CD14-positive monocyte (primary cell): ENCODE data around the gene ENPP5. TPM values are rescaled to one million over a fixed set of nuclear protein-coding genes. Genes with fewer than 3 reads are reported as not detected.
"Not testable (repeated sequence)": the region's sequence is repeated elsewhere in the genome, so short reads cannot be mapped to it uniquely, and the experiment has no call there.

ENCODE experiments used
- DNase-seq, 3 donors: peaks; one replicate each; pipeline ENCODE4 v3.0.0-alpha.2; 2011 to 2022
- H2AFZ ChIP-seq: 2 replicates; pipeline ENCODE4 v1.6.0; 2012; ENCODE audit warnings: mild to moderate bottlenecking, low read depth, low read length, inconsistent platforms; ENCODE audit not compliant: insufficient read depth, poor library complexity, severe bottlenecking
- H3K27ac ChIP-seq, 2 donors: 1 replicate in 1 of 2; 2 replicates in 1 of 2; pipeline ENCODE4 v1.5.1; 2012 to 2013; ENCODE audit warnings: low read length in 2 of 2, control low read depth in 1 of 2, inconsistent platforms in 1 of 2, low read depth in 1 of 2, mild to moderate bottlenecking in 1 of 2
- H3K27me3 ChIP-seq, 2 donors: one replicate each; pipeline versions ENCODE4 v1.6.0 to v1.6.1; 2011 to 2013; ENCODE audit warnings: low read length in 2 of 2; ENCODE audit not compliant: control insufficient read depth in 2 of 2, insufficient read depth in 2 of 2
- H3K36me3 ChIP-seq, 2 donors: replicated peaks in 1 of 2; 1 replicate in 1 of 2; 2 replicates in 1 of 2; pipeline versions ENCODE4 v1.5.1 to v1.6.1; 2012 to 2013; ENCODE audit warnings: low read length in 2 of 2, control low read depth in 1 of 2, inconsistent platforms in 1 of 2, mild to moderate bottlenecking in 1 of 2; ENCODE audit not compliant: insufficient read depth in 2 of 2, control insufficient read depth in 1 of 2
- H3K4me1 ChIP-seq, 2 donors: 1 replicate in 1 of 2; 2 replicates in 1 of 2; pipeline versions ENCODE4 v1.5.1 to v1.6.1; 2012 to 2013; ENCODE audit warnings: low read length in 2 of 2, control low read depth in 1 of 2, inconsistent platforms in 1 of 2, mild to moderate bottlenecking in 1 of 2, moderate library complexity in 1 of 2; ENCODE audit not compliant: insufficient read depth in 2 of 2, control insufficient read depth in 1 of 2
- H3K4me2 ChIP-seq: replicated peaks from 2 replicates; pipeline ENCODE3; 2012; ENCODE audit warnings: low read length, moderate library complexity, mild to moderate bottlenecking; ENCODE audit not compliant: poor library complexity, severe bottlenecking; ENCODE audit errors: extremely low read depth
- H3K4me3 ChIP-seq, 3 experiments: fragments of 200-600 bp in 1 of 3; sonication (generic) in 1 of 3; replicated peaks in 1 of 3; 1 replicate in 2 of 3; 2 replicates in 1 of 3; pipeline ENCODE4 v1.5.1; 2011 to 2013; ENCODE audit warnings: low read length in 3 of 3, mild to moderate bottlenecking in 3 of 3, control low read depth in 2 of 3, low read depth in 2 of 3, inconsistent platforms in 1 of 3, moderate library complexity in 1 of 3
- H3K79me2 ChIP-seq: 2 replicates; pipeline ENCODE4 v1.6.0; 2012; ENCODE audit warnings: mild to moderate bottlenecking, control low read depth, inconsistent platforms, low read length, moderate library complexity; ENCODE audit not compliant: insufficient read depth
- H3K9ac ChIP-seq: 2 replicates; pipeline ENCODE4 v1.6.0; 2017; ENCODE audit warnings: low read length, mild to moderate bottlenecking; ENCODE audit not compliant: insufficient read depth, poor library complexity, severe bottlenecking
- H3K9me3 ChIP-seq, 2 donors: replicated peaks in 1 of 2; 1 replicate in 1 of 2; 2 replicates in 1 of 2; pipeline versions ENCODE4 v1.5.1 to v1.6.1; 2012 to 2013; ENCODE audit warnings: low read length in 2 of 2, control low read depth in 1 of 2; ENCODE audit not compliant: control insufficient read depth in 1 of 2, insufficient read depth in 1 of 2
- H4K20me1 ChIP-seq: 2 replicates; pipeline ENCODE4 v1.6.0; 2012; ENCODE audit warnings: mild to moderate bottlenecking, low read length, control low read depth, moderate library complexity; ENCODE audit not compliant: insufficient read depth
- H3K27ac Mint-ChIP-seq, 7 donors: one replicate each; pipeline ENCODE4 v1.8.0; 2020; ENCODE audit warnings: mild to moderate bottlenecking in 7 of 7, mixed read lengths in 7 of 7, moderate library complexity in 6 of 7, inconsistent platforms in 2 of 7
- H3K27me3 Mint-ChIP-seq, 3 donors: one replicate each; pipeline ENCODE4 v1.8.0; 2021 to 2022; ENCODE audit warnings: low read depth in 3 of 3, mild to moderate bottlenecking in 3 of 3, mixed read lengths in 3 of 3, moderate library complexity in 3 of 3, inconsistent platforms in 1 of 3
- H3K36me3 Mint-ChIP-seq, 2 donors: one replicate each; pipeline ENCODE4 v1.8.0; 2020; ENCODE audit warnings: mixed read lengths in 2 of 2, inconsistent platforms in 1 of 2, mild to moderate bottlenecking in 1 of 2
- H3K4me1 Mint-ChIP-seq: one replicate; pipeline ENCODE4 v1.8.0; 2020; ENCODE audit warnings: mild to moderate bottlenecking, mixed read lengths
- H3K4me3 Mint-ChIP-seq, 2 donors: one replicate each; pipeline ENCODE4 v1.8.0; 2020; ENCODE audit warnings: mild to moderate bottlenecking in 2 of 2, mixed read lengths in 2 of 2, moderate library complexity in 1 of 2
- H3K9me3 Mint-ChIP-seq, 7 donors: one replicate each; pipeline ENCODE4 v1.8.0; 2020 to 2022; ENCODE audit warnings: mixed read lengths in 7 of 7, mild to moderate bottlenecking in 6 of 7, moderate library complexity in 6 of 7, inconsistent platforms in 2 of 7
- WGBS: methylation state at CpG from one replicate; pipeline ENCODE4 v1.1.5; 2013; ENCODE audit warnings: missing lambda C conversion rate; ENCODE audit not compliant: insufficient coverage; 5-methylcytosine and 5-hydroxymethylcytosine counted together
- intact Hi-C, 2 donors: fragments of 100-400 bp; cut with micrococcal nuclease; formaldehyde crosslinking; loops; one replicate each; pipeline versions ENCODE4 v1.15.0 to v1.15.1; 2023
- polyA plus RNA-seq, 3 donors: library from polyadenylated mRNA; depleted of rRNA in 1 of 3; unstranded in 2 of 3; stranded (reverse) in 1 of 3; fragments of 300-500 nt in 2 of 3; fragments of >200 nt in 1 of 3; fragmentation: Illumina TruSeq in 2 of 3; gene quantifications; 1 replicate in 2 of 3; 2 replicates in 1 of 3; pipeline ENCODE4 v1.2.3, GENCODE V29; 2012 to 2021
- TF ChIP-seq, protein P1 (sequence below): fragments of 200-600 bp; IDR thresholded peaks from one replicate; pipeline ENCODE4 v1.8.0; 2022; ENCODE audit warnings: antibody characterized with exemption, mild to moderate bottlenecking

ENPP5 gene
- polyA plus RNA-seq, 3 donors, result not detected

DNA sequence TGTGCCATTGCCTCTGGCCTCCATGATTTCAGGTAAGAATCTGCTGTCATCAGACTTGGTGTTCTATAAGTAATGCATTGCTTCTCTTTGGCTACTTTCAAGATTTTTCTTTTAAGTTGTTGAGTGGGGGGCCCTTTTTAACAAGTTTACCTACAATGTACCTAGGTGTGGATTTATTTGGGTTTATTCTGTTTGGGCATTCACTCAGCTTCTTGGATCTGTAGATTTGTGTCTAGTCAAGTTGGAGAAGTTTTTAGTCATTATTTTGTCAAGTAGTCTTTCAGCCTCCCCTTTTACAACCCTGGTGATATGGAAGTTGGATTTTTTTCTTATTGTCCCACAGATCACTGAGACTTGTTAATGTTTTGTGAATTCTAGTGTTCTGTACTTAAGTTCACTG lies 14.1 kb downstream of the ENPP5 start:
- intact Hi-C loops, result no loop called here
- Histone ChIP-seq H3K36me3 (no peaks in the 10 kb centered on the region), H3K27ac (no peak overlapping the region), H3K9ac (no peak overlapping the region), H2AFZ (no peak overlapping the region), H3K4me3 (no peak overlapping the region), H3K4me2 (no peak overlapping the region), H4K20me1 (no peaks in the 10 kb centered on the region), H3K79me2 (no peaks in the 10 kb centered on the region), H3K4me1 (no peaks in the 10 kb centered on the region), H3K27me3 (no peaks in the 10 kb centered on the region), H3K9me3 (no peaks in the 10 kb centered on the region)
- no peak overlapping the region for H3K4me3 Mint-ChIP-seq
- peaks cover 0 to 7% (median 2%) of the 10 kb centered on the region in 7 donors for H3K9me3 Mint-ChIP-seq
- TF ChIP-seq, protein P1, sequence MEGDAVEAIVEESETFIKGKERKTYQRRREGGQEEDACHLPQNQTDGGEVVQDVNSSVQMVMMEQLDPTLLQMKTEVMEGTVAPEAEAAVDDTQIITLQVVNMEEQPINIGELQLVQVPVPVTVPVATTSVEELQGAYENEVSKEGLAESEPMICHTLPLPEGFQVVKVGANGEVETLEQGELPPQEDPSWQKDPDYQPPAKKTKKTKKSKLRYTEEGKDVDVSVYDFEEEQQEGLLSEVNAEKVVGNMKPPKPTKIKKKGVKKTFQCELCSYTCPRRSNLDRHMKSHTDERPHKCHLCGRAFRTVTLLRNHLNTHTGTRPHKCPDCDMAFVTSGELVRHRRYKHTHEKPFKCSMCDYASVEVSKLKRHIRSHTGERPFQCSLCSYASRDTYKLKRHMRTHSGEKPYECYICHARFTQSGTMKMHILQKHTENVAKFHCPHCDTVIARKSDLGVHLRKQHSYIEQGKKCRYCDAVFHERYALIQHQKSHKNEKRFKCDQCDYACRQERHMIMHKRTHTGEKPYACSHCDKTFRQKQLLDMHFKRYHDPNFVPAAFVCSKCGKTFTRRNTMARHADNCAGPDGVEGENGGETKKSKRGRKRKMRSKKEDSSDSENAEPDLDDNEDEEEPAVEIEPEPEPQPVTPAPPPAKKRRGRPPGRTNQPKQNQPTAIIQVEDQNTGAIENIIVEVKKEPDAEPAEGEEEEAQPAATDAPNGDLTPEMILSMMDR, result no peak
- H3K27ac Mint-ChIP-seq, result no peak overlapping the region
- peaks cover 0 to 3% (median 1%) of the 10 kb centered on the region in 3 donors for H3K27me3 Mint-ChIP-seq
- H3K36me3 Mint-ChIP-seq, result no peaks in the 10 kb centered on the region
- H3K4me1 Mint-ChIP-seq, result no peaks in the 10 kb centered on the region
- no peak for DNase-seq

DNA sequence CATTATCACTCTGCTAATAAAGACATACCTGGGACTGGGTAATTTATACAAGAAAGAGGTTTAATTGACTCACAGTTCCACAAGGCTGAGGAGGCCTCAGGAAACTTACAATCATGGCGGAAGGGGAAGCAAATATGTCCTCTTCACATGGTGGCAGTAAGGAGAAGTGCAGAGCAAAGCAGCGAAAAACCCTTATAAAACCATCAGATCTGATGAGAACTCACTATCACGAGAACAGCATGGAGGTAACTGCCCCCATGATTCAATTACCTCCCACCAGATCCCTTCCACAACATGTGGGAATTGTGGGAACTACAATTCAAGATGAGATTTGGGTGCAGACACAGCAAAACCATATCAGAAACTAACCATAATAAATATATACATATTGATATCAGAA lies 21.7 kb downstream of the ENPP5 start:
- no CpG with 5 or more reads among the region's 3 CpGs for WGBS
- H3K36me3 ChIP-seq, H3K9me3 Mint-ChIP-seq, H3K79me2 ChIP-seq, intact Hi-C loops, H3K27me3 ChIP-seq, H3K9me3 ChIP-seq, H3K4me3 ChIP-seq, H3K4me3 Mint-ChIP-seq, H2AFZ ChIP-seq, H3K4me1 ChIP-seq, H3K9ac ChIP-seq, H3K27ac ChIP-seq, H3K27me3 Mint-ChIP-seq, H3K4me1 Mint-ChIP-seq, DNase-seq, H3K36me3 Mint-ChIP-seq, H3K4me2 ChIP-seq, H3K27ac Mint-ChIP-seq, H4K20me1 ChIP-seq: not testable (repeated sequence)
